HUES48 (cell line): ENCODE data around the gene ZNF160.

Experiments used
- H3K27ac ChIP-seq: one replicate; pipeline ENCODE4 v1.7.0; 2013; ENCODE audit warnings: low read depth, low read length, inconsistent platforms
- H3K27me3 ChIP-seq: 2 replicates; pipeline ENCODE4 v1.6.1; 2013; ENCODE audit warnings: mild to moderate bottlenecking, low read length; ENCODE audit not compliant: control insufficient read depth, insufficient read depth
- H3K36me3 ChIP-seq: 2 replicates; pipeline ENCODE4 v1.6.1; 2013; ENCODE audit warnings: low read length; ENCODE audit not compliant: control insufficient read depth, insufficient read depth
- H3K4me1 ChIP-seq: 2 replicates; pipeline ENCODE4 v1.6.1; 2013; ENCODE audit warnings: mild to moderate bottlenecking, low read length; ENCODE audit not compliant: control insufficient read depth, insufficient read depth
- H3K4me3 ChIP-seq: 2 replicates; pipeline ENCODE4 v1.5.1; 2013; ENCODE audit warnings: mild to moderate bottlenecking, low read depth, low read length
- H3K9ac ChIP-seq: 2 replicates; pipeline ENCODE4 v1.6.1; 2013; ENCODE audit warnings: mild to moderate bottlenecking, low read depth, low read length, moderate library complexity
- H3K9me3 ChIP-seq: 2 replicates; pipeline ENCODE4 v1.6.1; 2013; ENCODE audit warnings: low read length; ENCODE audit not compliant: control insufficient read depth, insufficient read depth

Gene ZNF160

GRCh38 chr19:53091413-53092254 is 11.6 kb downstream of the ZNF160 start:
- H3K9ac ChIP-seq: no peak overlapping the region
- peaks cover 16% of the 10 kb centered on the region for H3K4me1 ChIP-seq
- H3K4me3 ChIP-seq: no peak overlapping the region
- peaks cover 30% of the 10 kb centered on the region for H3K36me3 ChIP-seq
- H3K27me3 ChIP-seq: no peaks in the 10 kb centered on the region
- no peaks in the 10 kb centered on the region for H3K9me3 ChIP-seq
- H3K27ac ChIP-seq: no peak overlapping the region

DNA sequence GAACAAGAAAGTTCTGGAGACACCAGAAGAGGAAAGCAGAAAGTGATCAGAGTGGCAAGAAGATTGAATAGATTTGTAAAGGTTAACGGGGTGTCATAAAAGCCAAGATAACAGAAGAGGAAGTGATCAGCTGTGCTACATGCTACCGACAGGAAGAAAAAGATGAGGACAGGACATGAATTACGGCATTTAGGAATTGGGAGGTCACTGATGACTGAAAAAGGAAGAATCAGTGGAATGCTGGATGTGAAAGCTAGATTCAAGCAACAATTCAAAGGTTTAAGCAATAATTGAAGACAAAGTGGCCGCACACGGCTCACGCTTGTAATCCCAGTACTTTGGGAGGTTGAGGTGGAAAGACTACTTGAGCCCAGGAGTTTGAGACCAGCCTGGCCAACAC is 15.1 kb downstream of the ZNF160 start:
- H3K9me3 ChIP-seq: no peaks in the 10 kb centered on the region
- peaks cover 5% of the 10 kb centered on the region for H3K4me1 ChIP-seq
- no peaks in the 10 kb centered on the region for H3K27me3 ChIP-seq
- no peak overlapping the region for H3K27ac ChIP-seq
- peaks cover 63% of the 10 kb centered on the region for H3K36me3 ChIP-seq
- H3K4me3 ChIP-seq: no peak overlapping the region
- H3K9ac ChIP-seq: no peak overlapping the region

DNA sequence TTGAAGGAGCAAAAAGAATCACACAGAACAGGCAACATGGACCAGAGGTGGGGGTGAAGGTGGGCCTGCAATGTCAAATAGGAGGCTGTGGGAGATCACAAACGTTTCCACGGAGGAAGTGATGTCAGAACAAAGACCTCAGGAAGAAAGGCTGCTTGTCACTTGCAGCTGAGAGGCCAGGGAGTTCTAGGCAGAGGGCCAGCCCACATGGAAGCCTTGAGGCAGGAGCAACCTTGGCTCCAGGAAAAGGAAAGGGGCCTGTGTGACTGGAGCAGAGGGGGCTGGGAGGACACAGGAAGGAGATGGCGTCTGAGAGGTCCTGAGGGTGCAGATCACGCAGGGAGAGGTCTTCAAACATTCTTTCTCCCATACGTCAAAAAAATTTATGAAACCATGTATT is 16.3 kb downstream of the ZNF160 start:
- Histone ChIP-seq H3K27me3 (no peaks in the 10 kb centered on the region), H3K27ac (no peak overlapping the region), H3K4me1 (peaks cover 5% of the 10 kb centered on the region), H3K9me3 (no peaks in the 10 kb centered on the region), H3K4me3 (no peak overlapping the region), H3K36me3 (peaks cover 70% of the 10 kb centered on the region), H3K9ac (no peak overlapping the region)

GRCh38 chr19:53085496-53085895 is 17.7 kb downstream of the ZNF160 start:
- no peaks in the 10 kb centered on the region for H3K27me3 ChIP-seq
- no peak overlapping the region for H3K4me3 ChIP-seq
- H3K4me1 ChIP-seq: no peaks in the 10 kb centered on the region
- peaks cover 63% of the 10 kb centered on the region for H3K36me3 ChIP-seq
- no peak overlapping the region for H3K27ac ChIP-seq
- H3K9ac ChIP-seq: no peak overlapping the region
- H3K9me3 ChIP-seq: no peaks in the 10 kb centered on the region

DNA sequence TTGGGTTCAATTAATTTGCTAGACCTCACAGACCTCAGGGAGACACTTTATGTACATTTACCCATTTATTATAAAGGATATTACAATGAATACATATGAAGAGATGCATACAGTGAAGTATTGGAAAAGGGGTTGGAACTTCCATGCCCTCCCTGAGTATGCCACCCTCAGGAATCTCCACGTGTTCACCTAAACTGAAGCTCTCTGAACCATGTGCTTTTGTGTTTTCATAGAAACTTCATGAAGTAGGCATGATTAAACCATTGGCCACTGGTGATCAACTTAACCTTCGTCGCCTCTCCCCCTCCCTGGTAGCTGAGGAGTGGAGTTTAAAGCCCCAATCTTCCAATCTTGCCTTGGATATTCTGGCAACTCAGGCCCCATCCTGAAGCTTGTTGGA is 20.3 kb downstream of the ZNF160 start:
- Histone ChIP-seq H3K27ac (no peak overlapping the region), H3K36me3 (peaks cover 46% of the 10 kb centered on the region), H3K9me3 (no peaks in the 10 kb centered on the region), H3K4me1 (no peaks in the 10 kb centered on the region), H3K27me3 (no peaks in the 10 kb centered on the region), H3K9ac (no peak overlapping the region), H3K4me3 (no peak overlapping the region)

GRCh38 chr19:53079313-53079924 is 23.8 kb downstream of the ZNF160 start:
- Histone ChIP-seq H3K27me3 (no peaks in the 10 kb centered on the region), H3K27ac (no peak overlapping the region), H3K9me3 (no peaks in the 10 kb centered on the region), H3K36me3 (peaks cover 32% of the 10 kb centered on the region), H3K9ac (no peak overlapping the region), H3K4me3 (no peak overlapping the region), H3K4me1 (peaks cover 6% of the 10 kb centered on the region; the same call in 1 of the 2 replicates)

DNA sequence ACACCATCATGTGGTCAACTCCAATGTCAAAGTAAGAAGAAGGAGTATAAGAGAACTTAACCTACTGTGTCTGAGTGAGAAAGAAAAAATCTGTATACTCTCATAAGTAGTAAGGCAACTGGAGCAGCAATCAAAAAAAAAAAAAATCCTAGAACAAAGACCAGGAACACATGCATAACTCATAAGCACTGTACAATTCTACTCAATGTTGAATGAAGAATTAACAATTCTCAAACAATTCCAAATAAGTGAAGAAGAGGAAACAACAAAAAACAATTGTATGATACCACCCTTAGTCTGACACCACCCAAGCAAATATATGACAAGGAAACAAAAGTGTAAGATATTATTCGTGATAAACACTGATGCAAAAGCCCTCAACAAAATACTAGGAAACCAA is 24.6 kb downstream of the ZNF160 start:
- Histone ChIP-seq H3K36me3 (peaks cover 33% of the 10 kb centered on the region), H3K4me3 (no peak overlapping the region), H3K9me3 (no peaks in the 10 kb centered on the region)

DNA sequence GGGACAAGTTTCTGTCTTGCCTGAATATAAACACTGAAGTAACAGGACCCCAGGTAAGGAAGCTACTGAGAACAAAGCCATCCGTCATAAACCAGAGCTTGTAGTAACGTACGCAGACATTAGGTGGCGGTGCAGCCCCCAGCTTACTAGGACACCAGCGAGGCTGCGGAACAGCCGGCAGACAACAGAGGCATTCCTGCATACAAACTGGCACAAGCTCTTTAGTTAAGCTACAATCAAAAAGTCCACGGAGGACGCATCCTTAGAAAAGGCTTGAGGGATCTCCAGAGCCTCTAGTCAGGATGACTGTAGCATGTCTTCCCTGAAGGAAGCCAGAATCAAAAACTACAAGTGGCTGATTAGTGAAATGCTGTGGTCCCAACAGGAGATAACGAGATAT is 26.2 kb downstream of the ZNF160 start:
- no peaks in the 10 kb centered on the region; the same call in none of the 2 replicates for H3K9me3 ChIP-seq
- peaks cover 36% of the 10 kb centered on the region for H3K36me3 ChIP-seq
- H3K9ac ChIP-seq: no peak overlapping the region
- peaks cover 6% of the 10 kb centered on the region; the same call in 1 of the 2 replicates for H3K4me1 ChIP-seq
- H3K4me3 ChIP-seq: no peak overlapping the region
- peak overlapping the region; percentile 69 for H3K27ac ChIP-seq
- no peaks in the 10 kb centered on the region for H3K27me3 ChIP-seq

More for the DNA sequence above, 24.6 kb downstream of the ZNF160 start:
- Histone ChIP-seq H3K27me3 (no peaks in the 10 kb centered on the region), H3K27ac (no peak overlapping the region), H3K9ac (no peak overlapping the region), H3K4me1 (peaks cover 6% of the 10 kb centered on the region; the same call in 1 of the 2 replicates)

GRCh38 chr19:53068834-53069233 is 34.4 kb downstream of the ZNF160 start:
- Histone ChIP-seq H3K36me3 (peaks cover 65% of the 10 kb centered on the region), H3K27me3 (no peaks in the 10 kb centered on the region), H3K4me3 (no peak overlapping the region), H3K9me3 (peaks cover 45% of the 10 kb centered on the region), H3K27ac (no peak overlapping the region), H3K9ac (no peak overlapping the region), H3K4me1 (no peaks in the 10 kb centered on the region)

DNA sequence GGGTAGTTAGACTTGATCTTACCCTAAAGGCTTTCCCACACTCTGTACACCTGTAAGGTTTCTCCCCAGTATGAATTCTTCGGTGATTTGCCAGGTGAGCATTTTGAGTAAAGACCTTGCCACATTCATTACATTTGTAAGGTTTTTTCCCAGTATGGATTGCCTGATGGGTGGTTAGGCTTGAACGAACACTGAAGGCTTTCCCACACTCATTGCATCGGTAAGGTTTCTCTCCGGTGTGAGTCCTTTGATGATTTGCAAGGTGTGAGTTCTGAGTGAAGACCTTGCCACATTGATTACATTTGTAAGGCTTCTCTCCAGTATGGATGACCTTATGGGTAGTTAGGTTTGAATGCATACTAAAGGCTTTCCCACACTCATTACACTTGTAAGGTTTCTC is 35.0 kb downstream of the ZNF160 start:
- H3K36me3 ChIP-seq: peaks cover 59% of the 10 kb centered on the region
- H3K4me1 ChIP-seq: no peaks in the 10 kb centered on the region
- no peaks in the 10 kb centered on the region for H3K27me3 ChIP-seq
- H3K4me3 ChIP-seq: no peak overlapping the region
- H3K9ac ChIP-seq: no peak overlapping the region
- H3K27ac ChIP-seq: no peak overlapping the region
- H3K9me3 ChIP-seq: peaks cover 46% of the 10 kb centered on the region

DNA sequence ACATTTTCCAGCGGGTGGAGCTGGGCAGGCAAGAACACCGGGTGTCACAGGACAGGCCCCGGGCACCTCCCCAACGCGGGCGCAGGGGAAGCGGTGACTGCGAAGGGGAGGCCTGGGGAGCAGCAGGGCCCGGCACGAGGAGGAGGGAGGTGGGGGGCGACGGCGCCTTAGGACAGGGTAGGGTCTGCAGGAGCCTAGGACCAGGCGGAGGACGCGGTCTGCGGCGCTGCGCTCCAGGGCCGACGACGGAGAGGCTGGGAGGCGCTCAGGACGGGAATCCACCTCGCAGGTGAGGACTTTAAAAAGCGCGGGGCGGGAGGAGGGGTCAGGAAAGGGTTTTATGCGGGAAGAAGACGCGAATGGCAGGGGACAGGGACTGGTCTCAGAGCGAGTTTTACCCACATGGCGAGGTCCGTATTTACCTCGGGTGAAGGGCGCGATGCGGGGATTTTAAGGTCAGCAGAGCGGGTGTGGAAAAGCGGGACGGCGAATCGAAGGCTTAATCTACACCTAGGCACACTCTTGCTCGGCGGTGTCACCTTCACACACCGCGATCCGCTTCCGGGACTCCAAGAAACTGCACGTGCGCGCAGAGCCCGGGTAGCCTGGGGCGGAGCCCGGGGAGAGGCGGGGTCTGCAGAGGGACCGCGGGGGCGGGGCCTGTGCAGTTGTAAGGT is 45.2 kb downstream of the ZNF160 start:
- Histone ChIP-seq H3K9ac (peak overlapping the region; percentile 42; the same call in 1 of the 2 replicates), H3K27me3 (peaks cover 15% of the 10 kb centered on the region), H3K4me1 (no peaks in the 10 kb centered on the region), H3K4me3 (peak overlapping the region; percentile 62), H3K36me3 (no peaks in the 10 kb centered on the region), H3K27ac (no peak overlapping the region), H3K9me3 (peaks cover 6% of the 10 kb centered on the region; the same call in 1 of the 2 replicates)
